ENCODE measurements around the gene FBH1. TPM values are rescaled to one million over a fixed set of nuclear protein-coding genes. Genes with fewer than 3 reads are reported as not detected.

The FBH1 gene
- total RNA-seq, 1 experiment from 2014 or later: 50.5 TPM

DNA sequence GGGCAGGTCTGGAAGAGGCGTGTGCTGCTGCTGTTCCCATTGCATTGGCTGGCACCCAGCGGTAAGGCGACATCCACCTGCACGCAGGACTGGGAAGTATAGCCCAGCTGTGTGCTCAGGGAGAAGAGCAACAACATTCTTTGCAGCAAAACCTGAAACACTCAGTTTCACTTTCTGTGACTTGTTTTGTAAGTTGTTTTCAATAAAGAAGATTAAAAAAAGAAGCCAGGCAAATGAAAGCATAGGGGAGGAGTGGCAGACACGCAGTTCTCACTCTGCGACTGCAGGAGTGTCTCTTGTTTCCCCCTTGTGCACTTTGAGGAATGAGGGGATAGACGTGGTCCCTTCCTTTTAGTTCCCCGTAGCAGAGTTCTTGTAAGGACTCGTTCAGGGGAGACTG lies 5.8 kb downstream of the FBH1 start:
- Histone ChIP-seq H3K4me3 (ENCODE audit: low read depth in 2 of 2, low read length in 2 of 2) (no peak overlapping the region), H3K9me3 (ENCODE audit: control insufficient read depth, insufficient read depth, low read depth, low read length) (no peaks in the 10 kb centered on the region), H3K36me3 (ENCODE audit: control insufficient read depth, insufficient read depth, low read length) (no peaks in the 10 kb centered on the region; the same call in 1 of the 2 replicates), H3K27me3 (ENCODE audit: control insufficient read depth, insufficient read depth, low read length) (no peaks in the 10 kb centered on the region), H3K27ac (ENCODE audit: low read length) (no peak overlapping the region), H3K4me1 (ENCODE audit: control insufficient read depth, insufficient read depth, low read length) (0 out of 2 replicates have a peak, but pooled peaks cover 3% of the 10 kb centered on the region)
- intact Hi-C loops (cut with micrococcal nuclease; ENCODE audit: unreplicated experiment): no loop called here
- POLR2A ChIA-PET: no interaction called here
- DNase-seq (ENCODE audit: low read depth, low spot score) (no peak), ATAC-seq (no peak)
- in situ Hi-C loops (cut with HindIII; ENCODE audit: low pct_unique_long_range_greater_than_20kb, low sequenced_read_pairs): no loop called here
- TF ChIP-seq TCF7L2 (IDR thresholded peaks at IDR 0.05; ENCODE audit: low read depth, low read length) (no peak), SIN3A (IDR thresholded peaks at IDR 0.05; ENCODE audit: borderline replicate concordance, insufficient read depth, low read depth, low read length) (no peak), POLR2AphosphoS5 (IDR thresholded peaks at IDR 0.05; ENCODE audit: low read depth, low read length) (no peak)
- TF ChIP-seq, protein P1, sequence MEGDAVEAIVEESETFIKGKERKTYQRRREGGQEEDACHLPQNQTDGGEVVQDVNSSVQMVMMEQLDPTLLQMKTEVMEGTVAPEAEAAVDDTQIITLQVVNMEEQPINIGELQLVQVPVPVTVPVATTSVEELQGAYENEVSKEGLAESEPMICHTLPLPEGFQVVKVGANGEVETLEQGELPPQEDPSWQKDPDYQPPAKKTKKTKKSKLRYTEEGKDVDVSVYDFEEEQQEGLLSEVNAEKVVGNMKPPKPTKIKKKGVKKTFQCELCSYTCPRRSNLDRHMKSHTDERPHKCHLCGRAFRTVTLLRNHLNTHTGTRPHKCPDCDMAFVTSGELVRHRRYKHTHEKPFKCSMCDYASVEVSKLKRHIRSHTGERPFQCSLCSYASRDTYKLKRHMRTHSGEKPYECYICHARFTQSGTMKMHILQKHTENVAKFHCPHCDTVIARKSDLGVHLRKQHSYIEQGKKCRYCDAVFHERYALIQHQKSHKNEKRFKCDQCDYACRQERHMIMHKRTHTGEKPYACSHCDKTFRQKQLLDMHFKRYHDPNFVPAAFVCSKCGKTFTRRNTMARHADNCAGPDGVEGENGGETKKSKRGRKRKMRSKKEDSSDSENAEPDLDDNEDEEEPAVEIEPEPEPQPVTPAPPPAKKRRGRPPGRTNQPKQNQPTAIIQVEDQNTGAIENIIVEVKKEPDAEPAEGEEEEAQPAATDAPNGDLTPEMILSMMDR (IDR thresholded peaks at IDR 0.05): no peak
- TF ChIP-seq, protein P2, sequence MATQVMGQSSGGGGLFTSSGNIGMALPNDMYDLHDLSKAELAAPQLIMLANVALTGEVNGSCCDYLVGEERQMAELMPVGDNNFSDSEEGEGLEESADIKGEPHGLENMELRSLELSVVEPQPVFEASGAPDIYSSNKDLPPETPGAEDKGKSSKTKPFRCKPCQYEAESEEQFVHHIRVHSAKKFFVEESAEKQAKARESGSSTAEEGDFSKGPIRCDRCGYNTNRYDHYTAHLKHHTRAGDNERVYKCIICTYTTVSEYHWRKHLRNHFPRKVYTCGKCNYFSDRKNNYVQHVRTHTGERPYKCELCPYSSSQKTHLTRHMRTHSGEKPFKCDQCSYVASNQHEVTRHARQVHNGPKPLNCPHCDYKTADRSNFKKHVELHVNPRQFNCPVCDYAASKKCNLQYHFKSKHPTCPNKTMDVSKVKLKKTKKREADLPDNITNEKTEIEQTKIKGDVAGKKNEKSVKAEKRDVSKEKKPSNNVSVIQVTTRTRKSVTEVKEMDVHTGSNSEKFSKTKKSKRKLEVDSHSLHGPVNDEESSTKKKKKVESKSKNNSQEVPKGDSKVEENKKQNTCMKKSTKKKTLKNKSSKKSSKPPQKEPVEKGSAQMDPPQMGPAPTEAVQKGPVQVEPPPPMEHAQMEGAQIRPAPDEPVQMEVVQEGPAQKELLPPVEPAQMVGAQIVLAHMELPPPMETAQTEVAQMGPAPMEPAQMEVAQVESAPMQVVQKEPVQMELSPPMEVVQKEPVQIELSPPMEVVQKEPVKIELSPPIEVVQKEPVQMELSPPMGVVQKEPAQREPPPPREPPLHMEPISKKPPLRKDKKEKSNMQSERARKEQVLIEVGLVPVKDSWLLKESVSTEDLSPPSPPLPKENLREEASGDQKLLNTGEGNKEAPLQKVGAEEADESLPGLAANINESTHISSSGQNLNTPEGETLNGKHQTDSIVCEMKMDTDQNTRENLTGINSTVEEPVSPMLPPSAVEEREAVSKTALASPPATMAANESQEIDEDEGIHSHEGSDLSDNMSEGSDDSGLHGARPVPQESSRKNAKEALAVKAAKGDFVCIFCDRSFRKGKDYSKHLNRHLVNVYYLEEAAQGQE (IDR thresholded peaks at IDR 0.05; ENCODE audit: insufficient read depth in 1 of 2, low read depth in 2 of 2, low read length in 1 of 2): no peak
- no TSS peak for BruUV-seq (replicated peaks)
- CTCF ChIA-PET: no interaction called here

DNA sequence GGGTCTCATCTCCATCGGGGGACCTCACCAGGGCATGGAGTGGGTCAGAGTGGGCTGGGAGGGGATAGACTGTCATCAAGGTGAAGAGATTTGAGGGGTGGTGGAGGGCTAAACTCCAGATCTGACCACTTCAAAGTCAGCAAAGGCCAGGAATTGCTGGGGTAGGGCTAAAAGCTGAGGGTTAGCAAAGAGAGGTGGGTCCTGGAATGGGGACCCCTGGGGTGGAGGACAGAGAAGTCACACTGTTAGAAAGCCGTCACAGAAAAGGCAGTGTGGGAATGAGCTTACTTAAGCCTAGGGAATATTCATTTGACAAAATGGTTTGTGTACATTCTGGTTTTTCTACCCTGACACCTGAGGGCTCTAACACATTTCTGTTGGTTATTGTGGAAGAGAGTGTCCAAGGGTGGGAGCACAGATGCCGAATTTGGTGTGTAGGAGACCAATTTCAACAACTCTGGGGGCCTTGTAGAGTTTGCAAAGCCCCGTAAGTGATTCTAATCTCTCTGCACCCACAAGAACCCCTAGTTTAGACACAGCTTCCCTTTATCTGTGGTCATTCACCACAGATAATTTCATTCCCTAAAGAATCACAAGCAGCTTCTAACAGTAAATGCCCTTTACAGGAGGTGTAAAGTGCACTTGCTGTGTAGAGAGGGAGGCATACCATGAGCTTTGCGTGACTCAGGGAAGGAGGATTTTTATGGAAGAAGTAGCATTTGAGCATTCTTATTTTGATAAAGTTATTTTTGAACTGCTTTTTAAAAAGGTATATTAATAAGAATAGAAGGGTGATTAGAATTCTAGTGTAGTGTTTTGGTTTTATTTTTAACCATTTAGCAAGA lies 6.4 kb downstream of the FBH1 start:
- intact Hi-C loops (cut with micrococcal nuclease; ENCODE audit: unreplicated experiment) (no loop called here), in situ Hi-C loops (cut with HindIII; ENCODE audit: low pct_unique_long_range_greater_than_20kb, low sequenced_read_pairs) (no loop called here)
- Histone ChIP-seq H3K9me3 (ENCODE audit: control insufficient read depth, insufficient read depth, low read depth, low read length) (no peaks in the 10 kb centered on the region), H3K27me3 (ENCODE audit: control insufficient read depth, insufficient read depth, low read length) (no peaks in the 10 kb centered on the region), H3K4me1 (ENCODE audit: control insufficient read depth, insufficient read depth, low read length) (no peaks in the 10 kb centered on the region), H3K27ac (ENCODE audit: low read length) (no peak overlapping the region), H3K36me3 (ENCODE audit: control insufficient read depth, insufficient read depth, low read length) (no peaks in the 10 kb centered on the region; the same call in 1 of the 2 replicates), H3K4me3 (ENCODE audit: low read depth in 2 of 2, low read length in 2 of 2) (no peak overlapping the region)
- BruUV-seq (replicated peaks): no TSS peak
- POLR2A ChIA-PET: no interaction called here
- DNase-seq (ENCODE audit: low read depth, low spot score) (no peak), ATAC-seq (no peak)
- CTCF ChIA-PET: interaction anchor here (0.6 kb wide), 1 partner anchor 91 kb away, joined by 10 read pairs; no protein-coding TSS in a partner anchor
- TF ChIP-seq, protein P2 (IDR thresholded peaks at IDR 0.05; ENCODE audit: insufficient read depth in 1 of 2, low read depth in 2 of 2, low read length in 1 of 2): no peak
- TF ChIP-seq TCF7L2 (IDR thresholded peaks at IDR 0.05; ENCODE audit: low read depth, low read length): no peak
- TF ChIP-seq SIN3A (IDR thresholded peaks at IDR 0.05; ENCODE audit: borderline replicate concordance, insufficient read depth, low read depth, low read length): no peak
- no peak for TF ChIP-seq POLR2AphosphoS5 (IDR thresholded peaks at IDR 0.05; ENCODE audit: low read depth, low read length)
